KMS-11 (cell line): ENCODE data around the gene CPM.

Source experiments
- H2AFZ ChIP-seq: fragments of 200-600 bp; sonication (generic); 2 replicates; pipeline ENCODE4 v1.6.1; 2016; ENCODE audit warnings: antibody characterized with exemption, mixed run types, low read depth
- H3K27ac ChIP-seq: fragments of 200-600 bp; sonication (generic); 2 replicates; pipeline ENCODE4 v1.6.1; 2016; ENCODE audit warnings: mild to moderate bottlenecking, mixed run types
- H3K27me3 ChIP-seq: fragments of 200-600 bp; sonication (generic); 2 replicates; pipeline ENCODE4 v1.6.1; 2017; ENCODE audit warnings: mild to moderate bottlenecking, low read depth, mixed run types, moderate library complexity; ENCODE audit not compliant: insufficient read depth
- H3K36me3 ChIP-seq: fragments of 200-600 bp; sonication (generic); 2 replicates; pipeline ENCODE4 v1.6.1; 2017; ENCODE audit warnings: mild to moderate bottlenecking, mixed run types; ENCODE audit not compliant: insufficient read depth
- H3K4me1 ChIP-seq: fragments of 200-600 bp; sonication (generic); 2 replicates; pipeline ENCODE4 v1.6.1; 2016; ENCODE audit warnings: mild to moderate bottlenecking, low read depth, mixed run types; ENCODE audit not compliant: poor library complexity, severe bottlenecking
- H3K4me2 ChIP-seq: fragments of 200-600 bp; sonication (generic); 2 replicates; pipeline ENCODE4 v1.7.0; 2016; ENCODE audit warnings: mild to moderate bottlenecking, mixed run types
- H3K4me3 ChIP-seq: fragments of 200-600 bp; sonication (generic); IDR thresholded peaks from 2 replicates; pipeline ENCODE4 v1.6.1; 2017; ENCODE audit warnings: low read depth, low read length, mixed read lengths; ENCODE audit not compliant: insufficient read depth
- H3K79me2 ChIP-seq: fragments of 200-600 bp; sonication (generic); 2 replicates; pipeline ENCODE4 v1.6.1; 2016; ENCODE audit warnings: low read depth, mixed run types; ENCODE audit not compliant: insufficient read depth
- H3K9ac ChIP-seq: fragments of 200-600 bp; sonication (generic); 2 replicates; pipeline ENCODE4 v1.6.1; 2016; ENCODE audit warnings: mild to moderate bottlenecking, mixed run types
- H4K20me1 ChIP-seq: fragments of 200-600 bp; sonication (generic); 2 replicates; pipeline ENCODE4 v1.6.1; 2016; ENCODE audit warnings: mild to moderate bottlenecking, mixed run types; ENCODE audit not compliant: insufficient read depth
- CTCF ChIP-seq: fragments of 200-600 bp; sonication (generic); conservative IDR thresholded peaks from 2 replicates; pipeline ENCODE4 v1.6.1; 2017; ENCODE audit warnings: low read depth, mild to moderate bottlenecking, antibody characterized with exemption, low read length, moderate library complexity, mixed read lengths

The CPM gene

GRCh38 chr12:68882251-68882964 lies 50.6 kb downstream of the CPM start:
- H3K27ac ChIP-seq: no peak overlapping the region
- H3K4me2 ChIP-seq: no peak overlapping the region
- H3K27me3 ChIP-seq: no peaks in the 10 kb centered on the region
- TF ChIP-seq CTCF: no peak
- H3K4me1 ChIP-seq: no peaks in the 10 kb centered on the region
- no peak overlapping the region for H3K4me3 ChIP-seq
- no peaks in the 10 kb centered on the region for H3K79me2 ChIP-seq
- no peak overlapping the region for H2AFZ ChIP-seq
- no peak overlapping the region for H3K9ac ChIP-seq
- H3K36me3 ChIP-seq: no peaks in the 10 kb centered on the region
- H4K20me1 ChIP-seq: no peaks in the 10 kb centered on the region

DNA sequence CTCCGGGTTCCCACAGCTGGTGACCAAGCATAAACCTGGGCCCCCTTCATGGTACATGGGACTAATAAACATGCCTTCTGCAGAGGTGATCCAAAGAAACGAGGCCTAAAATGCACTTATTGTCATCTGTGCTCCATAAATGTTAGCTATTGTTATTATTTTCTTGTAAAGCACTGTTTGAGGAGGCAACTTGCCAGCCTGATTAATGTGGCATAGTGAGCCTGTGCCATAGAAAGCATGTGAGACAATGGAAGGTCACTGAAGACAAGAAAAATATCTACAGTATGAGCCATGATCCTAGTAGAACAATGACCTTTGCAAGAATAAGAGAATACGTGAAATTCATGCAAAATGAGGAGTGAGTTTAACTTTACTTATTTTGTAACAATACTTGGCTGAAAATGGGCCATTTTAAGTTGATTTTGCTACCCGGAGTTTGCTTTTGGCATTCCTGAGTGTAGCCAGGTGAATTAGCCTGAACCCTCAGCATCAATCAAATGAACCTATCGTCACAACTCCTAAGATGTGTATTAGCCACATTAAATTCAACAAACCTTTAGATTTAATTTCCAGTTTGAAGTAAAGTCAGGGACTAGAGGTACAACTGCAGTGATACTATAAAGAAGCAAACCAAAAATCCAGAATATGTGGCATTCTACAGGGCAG lies 52.2 kb downstream of the CPM start:
- H3K4me2 ChIP-seq: no peak overlapping the region
- H3K36me3 ChIP-seq: no peaks in the 10 kb centered on the region
- no peak overlapping the region for H3K27ac ChIP-seq
- H3K4me1 ChIP-seq: no peaks in the 10 kb centered on the region
- H3K27me3 ChIP-seq: no peaks in the 10 kb centered on the region
- H4K20me1 ChIP-seq: no peaks in the 10 kb centered on the region
- H3K4me3 ChIP-seq: no peak overlapping the region
- no peak overlapping the region for H3K9ac ChIP-seq
- no peak overlapping the region for H2AFZ ChIP-seq
- no peak for TF ChIP-seq CTCF
- H3K79me2 ChIP-seq: no peaks in the 10 kb centered on the region

DNA sequence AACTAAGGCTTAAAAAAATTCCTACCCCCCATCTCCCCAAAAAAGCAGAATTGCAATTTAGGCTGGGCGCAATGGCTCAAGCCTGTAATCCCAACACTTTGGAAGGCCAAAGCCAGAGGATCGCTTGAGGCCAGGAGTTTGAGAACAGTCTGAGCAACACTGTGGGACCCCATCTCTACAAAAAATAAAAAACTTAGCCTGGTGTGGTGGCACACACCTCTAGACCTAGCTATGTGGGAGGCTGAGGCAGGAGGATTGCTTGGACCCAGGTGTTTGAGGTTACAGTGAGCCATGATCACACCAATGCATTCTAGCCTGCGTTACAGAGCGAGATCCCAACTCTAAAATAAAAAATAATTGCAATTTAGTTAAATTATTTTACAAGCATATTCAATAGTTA lies 54.1 kb downstream of the CPM start:
- H3K27ac ChIP-seq: no peak overlapping the region
- no peak overlapping the region for H3K9ac ChIP-seq
- no peaks in the 10 kb centered on the region for H3K27me3 ChIP-seq
- H3K4me2 ChIP-seq: no peak overlapping the region
- H3K79me2 ChIP-seq: no peaks in the 10 kb centered on the region
- H3K36me3 ChIP-seq: no peaks in the 10 kb centered on the region
- H2AFZ ChIP-seq: no peak overlapping the region
- H3K4me3 ChIP-seq: no peak overlapping the region
- H4K20me1 ChIP-seq: no peaks in the 10 kb centered on the region
- H3K4me1 ChIP-seq: no peaks in the 10 kb centered on the region
- TF ChIP-seq CTCF: no peak

- TF ChIP-seq CTCF: no peak
- no peak overlapping the region for H3K4me2 ChIP-seq
- no peak overlapping the region for H3K4me3 ChIP-seq
- no peaks in the 10 kb centered on the region for H3K4me1 ChIP-seq
- H3K36me3 ChIP-seq: no peaks in the 10 kb centered on the region
- no peaks in the 10 kb centered on the region for H3K27me3 ChIP-seq
- H3K9ac ChIP-seq: no peak overlapping the region
- no peak overlapping the region for H3K27ac ChIP-seq
- no peaks in the 10 kb centered on the region for H4K20me1 ChIP-seq
- no peaks in the 10 kb centered on the region for H3K79me2 ChIP-seq
- H2AFZ ChIP-seq: no peak overlapping the region
Observed at GRCh38 chr12:68878283-68878682, 54.7 kb downstream of the CPM start.
